DOHH2 (cell line): ENCODE data around the gene FAM221B.

Source experiments
- CTCF ChIP-seq: fragments of 200-600 bp; sonication (generic); IDR thresholded peaks from one replicate; pipeline ENCODE4 v1.5.1; 2014; ENCODE audit warnings: antibody characterized with exemption, mild to moderate bottlenecking, low read depth, low read length; ENCODE audit not compliant: poor library complexity, severe bottlenecking
- EZH2phosphoT487 ChIP-seq: fragments of 200-600 bp; sonication (generic); IDR thresholded peaks from 2 replicates; pipeline ENCODE4 v1.6.1; 2017; ENCODE audit warnings: borderline replicate concordance, mild to moderate bottlenecking, antibody characterized with exemption, low read length, moderate library complexity, mixed read lengths

DNA sequence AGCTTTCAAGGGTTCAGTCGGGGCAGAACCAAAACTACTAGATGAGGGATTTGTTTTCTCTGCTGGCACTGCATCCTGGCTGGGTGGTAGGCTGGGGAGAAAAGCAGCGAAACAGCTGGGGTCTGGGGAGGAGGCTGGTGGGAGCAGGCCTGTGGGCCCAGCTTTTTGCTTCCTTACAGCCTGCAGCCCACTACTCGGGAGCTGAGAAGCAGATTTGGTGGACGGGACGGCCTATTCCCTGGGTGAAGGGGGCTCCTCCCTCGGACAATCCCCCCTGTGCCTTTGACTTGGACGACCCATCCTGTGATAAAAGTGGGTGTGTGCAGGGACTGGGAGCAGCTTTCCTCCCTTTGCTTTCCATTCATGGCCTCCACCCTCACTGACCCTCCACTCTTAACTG lies 28.0 kb downstream of the FAM221B start:
- no peak for TF ChIP-seq CTCF
- no peak for TF ChIP-seq EZH2phosphoT487
